Endothelial cell of umbilical vein (primary cell): ENCODE measurements around the gene ZNF662. TPM values are rescaled to one million over a fixed set of nuclear protein-coding genes. Genes with fewer than 3 reads are reported as not detected.

Experiments
- BruUV-seq: library from RNA; stranded (reverse); fragments of 400-500 nt; replicated peaks from 2 replicates; lab custom pipeline; 2021; lab: Mats Ljungman, UMichigan
- CTCF ChIA-PET: fragments of 300-600, 350-600 bp; sonication (Branson Sonifier 250); formaldehyde crosslinking; loops from one replicate; lab custom pipeline; 2021; ENCODE audit warnings: antibody characterized with exemption, inconsistent platforms; lab: Charles Lee
- POLR2A ChIA-PET: fragments of 300-600, 350-600 bp; sonication (Branson Sonifier 250); formaldehyde crosslinking; loops from one replicate; lab custom pipeline; 2021; ENCODE audit warnings: antibody characterized with exemption, inconsistent platforms; lab: Charles Lee
- DNase-seq: peaks from one replicate; pipeline ENCODE4 v3.0.0-alpha.2; 2011; ENCODE audit warnings: low read depth, low spot score
- FAIRE-seq: peaks from 2 replicates; lab custom pipeline; 2011; peaks lifted over from hg19 to GRCh38; lab: Jason Lieb, UNC
- H2AFZ ChIP-seq: 2 replicates; pipeline ENCODE4 v1.6.0; 2012; ENCODE audit warnings: low read depth, low read length, control low read depth, inconsistent platforms
- H3K27ac ChIP-seq: 2 replicates; pipeline ENCODE4 v1.5.1; 2011; ENCODE audit warnings: low read depth, mild to moderate bottlenecking, control low read depth, low read length, moderate library complexity; ENCODE audit not compliant: insufficient read depth
- H3K27me3 ChIP-seq, 2 experiments: 2 replicates each; pipeline versions ENCODE4 v1.6.0 to v1.6.1; 2011; ENCODE audit warnings: low read length in 2 of 2, mixed read lengths in 1 of 2; ENCODE audit not compliant: control insufficient read depth in 2 of 2, insufficient read depth in 2 of 2
- H3K36me3 ChIP-seq, 2 experiments: 2 replicates in 1 of 2; 3 replicates in 1 of 2; pipeline ENCODE4 v1.5.1; 2011; ENCODE audit warnings: low read length in 2 of 2, mild to moderate bottlenecking in 1 of 2, moderate library complexity in 1 of 2; ENCODE audit not compliant: control insufficient read depth in 2 of 2, insufficient read depth in 2 of 2; ENCODE audit errors: extremely low read depth in 1 of 2
- H3K4me1 ChIP-seq: 3 replicates; pipeline ENCODE4 v1.5.1; 2011; ENCODE audit warnings: mild to moderate bottlenecking, low read length; ENCODE audit not compliant: control insufficient read depth, insufficient read depth; ENCODE audit errors: extremely low read depth
- H3K4me2 ChIP-seq: 2 replicates; pipeline ENCODE4 v1.6.1; 2011; ENCODE audit warnings: low read length, control low read depth, mixed read lengths; ENCODE audit not compliant: insufficient read depth
- H3K4me3 ChIP-seq, 3 experiments: fragments of 200-600 bp in 1 of 3; sonication (generic), shearing (Covaris generic) in 1 of 3; replicated peaks in 1 of 3; 2 replicates each; pipeline ENCODE4 v1.5.1; 2011 to 2016; ENCODE audit warnings: control low read depth in 3 of 3, low read length in 3 of 3, mild to moderate bottlenecking in 2 of 3, inconsistent platforms in 1 of 3, low read depth in 1 of 3, moderate library complexity in 1 of 3; ENCODE audit not compliant: insufficient read depth in 1 of 3
- H3K79me2 ChIP-seq: 2 replicates; pipeline ENCODE4 v1.6.0; 2012; ENCODE audit warnings: low read length, inconsistent platforms; ENCODE audit not compliant: control insufficient read depth, insufficient read depth
- H3K9ac ChIP-seq: replicated peaks from 2 replicates; pipeline ENCODE3; 2011; ENCODE audit warnings: low read length, control low read depth; ENCODE audit not compliant: insufficient read depth; ENCODE audit errors: extremely low read depth
- H3K9me1 ChIP-seq: replicated peaks from 3 replicates; pipeline ENCODE4 v1.6.0; 2011; ENCODE audit warnings: mild to moderate bottlenecking, low read length; ENCODE audit not compliant: control insufficient read depth, insufficient read depth; ENCODE audit errors: extremely low read depth
- H3K9me3 ChIP-seq: replicated peaks from 2 replicates; pipeline ENCODE4 v1.5.1; 2012; ENCODE audit warnings: low read length, inconsistent platforms; ENCODE audit not compliant: control insufficient read depth, insufficient read depth
- H4K20me1 ChIP-seq: replicated peaks from 2 replicates; pipeline ENCODE3; 2011; ENCODE audit warnings: mild to moderate bottlenecking, low read length; ENCODE audit not compliant: control insufficient read depth, insufficient read depth; ENCODE audit errors: extremely low read depth
- CTCF ChIP-seq, 2 donors: IDR thresholded peaks; 1 replicate in 1 of 2; 2 replicates in 1 of 2; pipeline ENCODE4 v1.5.1; 2011; ENCODE audit warnings: low read length in 2 of 2, mild to moderate bottlenecking in 2 of 2, moderate library complexity in 2 of 2, control low read depth in 1 of 2, inconsistent platforms in 1 of 2, low read depth in 1 of 2; ENCODE audit not compliant: insufficient read depth in 1 of 2; ENCODE audit errors: extremely low read depth in 1 of 2
- EZH2 ChIP-seq: IDR thresholded peaks from 2 replicates; pipeline ENCODE4 v1.6.1; 2012; ENCODE audit warnings: borderline replicate concordance, low read depth, mild to moderate bottlenecking, moderate library complexity, low read length, inconsistent platforms; ENCODE audit not compliant: severe bottlenecking
- FOS ChIP-seq: IDR thresholded peaks from 2 replicates; pipeline ENCODE4 v1.6.1; 2011; ENCODE audit warnings: mild to moderate bottlenecking, low read length, moderate library complexity, borderline replicate concordance; ENCODE audit not compliant: insufficient read depth
- GATA2 ChIP-seq: IDR thresholded peaks from 2 replicates; pipeline ENCODE4 v1.7.0; 2011; ENCODE audit warnings: low read depth, mild to moderate bottlenecking, moderate library complexity, mixed read lengths, low read length; ENCODE audit not compliant: insufficient read length, insufficient read depth
- JUN ChIP-seq: IDR thresholded peaks from 2 replicates; pipeline ENCODE4 v1.6.1; 2011; ENCODE audit warnings: borderline replicate concordance, low read depth; ENCODE audit not compliant: insufficient read length, insufficient read depth
- MAX ChIP-seq: IDR thresholded peaks from 2 replicates; pipeline ENCODE4 v1.6.1; 2011; ENCODE audit not compliant: insufficient read depth, insufficient read length
- MYC ChIP-seq: IDR thresholded peaks from one replicate; pipeline ENCODE4 v1.6.1; 2011; ENCODE audit warnings: mild to moderate bottlenecking, low read depth, low read length
- POLR2A ChIP-seq: IDR thresholded peaks from 2 replicates; pipeline ENCODE4 v1.6.1; 2012; ENCODE audit warnings: low read depth, mild to moderate bottlenecking, control low read depth, low read length
- POLR2AphosphoS5 ChIP-seq: IDR thresholded peaks from 2 replicates; pipeline ENCODE4 v1.6.1; 2012; ENCODE audit warnings: low read depth, mild to moderate bottlenecking, control low read depth, low read length, moderate library complexity; ENCODE audit not compliant: insufficient read depth
- dilution Hi-C: fragments of 300-500 bp; cut with MboI; formaldehyde crosslinking; loops from one replicate; pipeline ENCODE4 v1.15.0; 2019; ENCODE audit warnings: low sequenced_read_pairs; ENCODE audit not compliant: extremely low pct_ligation_motif_present
- intact Hi-C: fragments of 100-400 bp; cut with micrococcal nuclease; formaldehyde crosslinking; loops from one replicate; pipeline ENCODE4 v1.10.0; 2022
- polyA plus RNA-seq, 4 experiments: library from polyadenylated mRNA; depleted of rRNA in 3 of 4; stranded (reverse) in 3 of 4; unstranded in 1 of 4; fragments of >200 nt; gene quantifications; 2 replicates each; pipeline versions ENCODE4 v1.2.1 to v1.2.3, GENCODE V29; 2011 to 2012; ENCODE audit warnings: missing spikeins in 1 of 4
- total RNA-seq: library from RNA; stranded (reverse); gene quantifications from 2 replicates; pipeline ENCODE4 v1.2.3, GENCODE V29; 2021

Gene ZNF662
- total and polyA plus RNA-seq, 2 donors (not counting 3 experiments of a cell fraction or from before 2014, with no cell fraction given) = 0.84 to 4.3 TPM

- Histone ChIP-seq H3K9me3 (no peaks in the 10 kb centered on the region), H3K79me2 (no peaks in the 10 kb centered on the region), H3K9me1 (no peaks in the 10 kb centered on the region), H3K4me1 (peaks cover 7% of the 10 kb centered on the region), H3K36me3 (no peaks in the 10 kb centered on the region), H3K4me3 (no peak overlapping the region), H3K4me2 (no peak overlapping the region), H4K20me1 (no peaks in the 10 kb centered on the region), H3K27ac (no peak overlapping the region), H2AFZ (no peak overlapping the region), H3K27me3 (peaks cover 14 to 19% of the 10 kb centered on the region in 2 experiments), H3K9ac (no peak overlapping the region)
- POLR2A ChIA-PET = no interaction called here
- TF ChIP-seq MAX (no peak), JUN (no peak), EZH2 (no peak), POLR2AphosphoS5 (no peak), FOS (no peak), CTCF (IDR thresholded peaks at IDR 0.05; ENCODE audit: extremely low read depth in 1 of 2, insufficient read depth in 1 of 2, low read depth in 1 of 2, low read length in 2 of 2) (no peak), POLR2A (no peak), MYC (no peak), GATA2 (no peak)
- no peak for FAIRE-seq
- DNase-seq = no peak
- dilution Hi-C loops (no loop called here), intact Hi-C loops (no loop called here)
- BruUV-seq = no TSS peak
- CTCF ChIA-PET = interaction anchor here (1.0 to 1.1 kb wide), 2 partner anchors 8 to 46 kb away, joined by 3 read pairs; no protein-coding TSS in a partner anchor
Observed at GRCh38 chr3:42876940-42877720, 28.8 kb upstream of the ZNF662 start.
